HCT116 (cell line): Measurements from ENCODE around the gene NAA50. TPM values are rescaled to one million over a fixed set of nuclear protein-coding genes. Genes with fewer than 3 reads are reported as not detected.
A peak's percentile ranks its signal among the peaks of the same experiment; 100 is the strongest.

Experiments used
- ATAC-seq: fragments of 200-7000 bp; cut with Tn5 transposase; 2 replicates; pipeline ENCODE4 v1.9.1; 2020; ENCODE audit warnings: mild to moderate bottlenecking, moderate library complexity
- BruUV-seq: library from RNA; stranded (reverse); fragments of 400-500 nt; replicated peaks from 2 replicates; lab custom pipeline; 2021; lab: Mats Ljungman, UMichigan
- CTCF ChIA-PET: fragments of 300-600 bp; sonication (Branson Sonifier 250); formaldehyde crosslinking; loops from one replicate; lab custom pipeline; 2021; ENCODE audit warnings: antibody characterized with exemption; lab: Charles Lee
- POLR2A ChIA-PET: fragments of 300-600, 350-600 bp; sonication (Branson Sonifier 250); formaldehyde crosslinking; loops from one replicate; lab custom pipeline; 2021; ENCODE audit warnings: antibody characterized with exemption; lab: Charles Lee
- RAD21 ChIA-PET, 2 experiments: fragments of 300-600 bp; sonication (Branson Sonifier 250); formaldehyde crosslinking; loops; one replicate each; lab custom pipeline; 2023; ENCODE audit warnings: low total read pairs in 2 of 2; ENCODE audit not compliant: uncharacterized antibody in 2 of 2, unreplicated experiment in 2 of 2, low non-redundant PET in 1 of 2; lab: Charles Lee
- DNase-seq: peaks from one replicate; pipeline ENCODE4 v3.0.0-alpha.2; 2010; ENCODE audit warnings: low read depth, low spot score
- H2AFZ ChIP-seq: fragments of 200-600 bp; shearing (Covaris generic), sonication (generic); 2 replicates; pipeline ENCODE4 v1.6.1; 2017; ENCODE audit warnings: low read depth, mixed run types, mixed read lengths, antibody characterized with exemption, low read length; ENCODE audit not compliant: poor library complexity, severe bottlenecking
- H3K27ac ChIP-seq: 2 replicates; pipeline ENCODE4 v1.5.1; 2012; ENCODE audit warnings: low read depth, low read length
- H3K27me3 ChIP-seq: fragments of 200-600 bp; sonication (generic); 2 replicates; pipeline ENCODE4 v1.6.1; 2016; ENCODE audit warnings: mixed run types, low read length, mixed read lengths; ENCODE audit not compliant: insufficient read depth
- H3K36me3 ChIP-seq, 2 experiments: fragments of 200-500 bp in 1 of 2; fragments of 200-600 bp in 1 of 2; sonication (Bioruptor generic) in 1 of 2; sonication (generic) in 1 of 2; 2 replicates each; pipeline versions ENCODE4 v1.5.1 to v1.6.1; 2014 to 2016; ENCODE audit warnings: low read length in 2 of 2, inconsistent platforms in 1 of 2, mixed read lengths in 1 of 2, mixed run types in 1 of 2; ENCODE audit not compliant: insufficient read depth in 2 of 2, control insufficient read depth in 1 of 2
- H3K4me1 ChIP-seq, 2 experiments: fragments of 200-600 bp in 1 of 2; sonication (generic) in 1 of 2; 2 replicates each; pipeline versions ENCODE4 v1.5.1 to v1.6.1; 2012 to 2017; ENCODE audit warnings: low read length in 2 of 2, inconsistent platforms in 1 of 2, mild to moderate bottlenecking in 1 of 2, mixed read lengths in 1 of 2, mixed run types in 1 of 2, moderate library complexity in 1 of 2; ENCODE audit not compliant: insufficient read depth in 2 of 2, control insufficient read depth in 1 of 2
- H3K4me2 ChIP-seq: fragments of 200-600 bp; sonication (generic); 2 replicates; pipeline ENCODE4 v1.6.1; 2017; ENCODE audit warnings: mixed run types, low read length, mixed read lengths
- H3K4me3 ChIP-seq, 2 experiments: fragments of 200-600 bp in 1 of 2; sonication (generic) in 1 of 2; replicated peaks in 1 of 2; 2 replicates each; pipeline ENCODE4 v1.5.1; 2011 to 2016; ENCODE audit warnings: low read length in 2 of 2, control low read depth in 1 of 2, low read depth in 1 of 2, mild to moderate bottlenecking in 1 of 2, mixed read lengths in 1 of 2, mixed run types in 1 of 2
- H3K79me2 ChIP-seq: fragments of 200-600 bp; sonication (generic); 2 replicates; pipeline ENCODE4 v1.6.1; 2017; ENCODE audit warnings: mild to moderate bottlenecking, mixed run types, low read length, moderate library complexity, mixed read lengths; ENCODE audit not compliant: insufficient read depth
- H3K9ac ChIP-seq: fragments of 200-600 bp; sonication (generic); 2 replicates; pipeline ENCODE4 v1.6.1; 2016; ENCODE audit warnings: low read length, mixed read lengths
- H3K9me2 ChIP-seq: fragments of 200-600 bp; sonication (generic), shearing (Covaris generic); 2 replicates; pipeline ENCODE4 v1.6.1; 2017; ENCODE audit warnings: mixed run types, mild to moderate bottlenecking, moderate library complexity; ENCODE audit not compliant: insufficient read depth
- H3K9me3 ChIP-seq, 2 experiments: fragments of 200-500 bp in 1 of 2; fragments of 200-600 bp in 1 of 2; sonication (Bioruptor generic) in 1 of 2; sonication (generic) in 1 of 2; 2 replicates each; pipeline ENCODE4 v1.6.1; 2014 to 2017; ENCODE audit warnings: low read length in 2 of 2, mixed read lengths in 2 of 2, inconsistent platforms in 1 of 2, low read depth in 1 of 2, mild to moderate bottlenecking in 1 of 2, mixed run types in 1 of 2, moderate library complexity in 1 of 2; ENCODE audit not compliant: control insufficient read depth in 1 of 2, insufficient read depth in 1 of 2
- H4K20me1 ChIP-seq: fragments of 200-600 bp; sonication (generic), shearing (Covaris generic); 2 replicates; pipeline ENCODE4 v1.6.1; 2017; ENCODE audit warnings: mixed run types, mild to moderate bottlenecking, moderate library complexity; ENCODE audit not compliant: insufficient read depth
- ATF3 ChIP-seq: IDR thresholded peaks from 2 replicates; pipeline ENCODE4 v1.6.1; 2012
- CBX3 ChIP-seq: IDR thresholded peaks from 2 replicates; pipeline ENCODE4 v1.6.1; 2012; ENCODE audit warnings: low read depth
- CTCF ChIP-seq, 3 experiments: fragments of 200-600 bp in 1 of 3; sonication (generic) in 1 of 3; IDR thresholded peaks in 2 of 3; conservative IDR thresholded peaks in 1 of 3; 2 replicates each; pipeline ENCODE4 v1.5.1; 2012 to 2017; ENCODE audit warnings: low read depth in 2 of 3, low read length in 2 of 3, antibody characterized with exemption in 1 of 3, borderline replicate concordance in 1 of 3, control low read depth in 1 of 3, mild to moderate bottlenecking in 1 of 3, mixed read lengths in 1 of 3, mixed run types in 1 of 3, moderate library complexity in 1 of 3; ENCODE audit not compliant: insufficient read depth in 1 of 3
- EGR1 ChIP-seq: IDR thresholded peaks from 2 replicates; pipeline ENCODE4 v1.6.1; 2012; ENCODE audit warnings: low read depth
- ELF1 ChIP-seq: IDR thresholded peaks from 2 replicates; pipeline ENCODE4 v1.6.1; 2012; ENCODE audit warnings: low read depth, borderline replicate concordance
- EZH2phosphoT487 ChIP-seq: fragments of 200-600 bp; IDR thresholded peaks from 2 replicates; pipeline ENCODE4 v1.6.1; 2018; ENCODE audit warnings: antibody characterized with exemption, borderline replicate concordance
- JUND ChIP-seq: IDR thresholded peaks from 2 replicates; pipeline ENCODE4 v1.6.1; 2012
- MAX ChIP-seq: IDR thresholded peaks from 2 replicates; pipeline ENCODE4 v1.6.1; 2012
- POLR2A ChIP-seq: IDR thresholded peaks from 2 replicates; pipeline ENCODE4 v1.7.0; 2011; ENCODE audit warnings: borderline replicate concordance; ENCODE audit not compliant: insufficient read depth, insufficient read length; ENCODE audit errors: extremely low read depth
- POLR2AphosphoS5 ChIP-seq: IDR thresholded peaks from 2 replicates; pipeline ENCODE4 v1.6.1; 2011; ENCODE audit warnings: mild to moderate bottlenecking, low read depth, low read length, moderate library complexity
- RAD21 ChIP-seq: IDR thresholded peaks from 2 replicates; pipeline ENCODE4 v1.6.1; 2012; ENCODE audit warnings: low read depth, mild to moderate bottlenecking
- REST ChIP-seq: IDR thresholded peaks from 2 replicates; pipeline ENCODE4 v1.6.1; 2012; ENCODE audit warnings: low read depth
- SIN3A ChIP-seq: IDR thresholded peaks from 2 replicates; pipeline ENCODE4 v1.6.1; 2012; ENCODE audit warnings: low read depth
- SP1 ChIP-seq: IDR thresholded peaks from 2 replicates; pipeline ENCODE4 v1.6.1; 2012; ENCODE audit warnings: low read depth
- SRF ChIP-seq: IDR thresholded peaks from 2 replicates; pipeline ENCODE4 v1.6.1; 2012; ENCODE audit warnings: low read depth
- YY1 ChIP-seq: IDR thresholded peaks from 2 replicates; pipeline ENCODE4 v1.6.1; 2011; ENCODE audit warnings: low read length, low read depth, moderate library complexity, mild to moderate bottlenecking; ENCODE audit not compliant: insufficient replicate concordance; ENCODE audit errors: extremely low read depth
- ZBTB33 ChIP-seq: IDR thresholded peaks from 2 replicates; pipeline ENCODE4 v1.6.1; 2011; ENCODE audit warnings: mild to moderate bottlenecking, low read length, moderate library complexity; ENCODE audit not compliant: insufficient replicate concordance; ENCODE audit errors: extremely low read depth
- ZFX ChIP-seq: fragments of 450-650 bp; IDR thresholded peaks from 2 replicates; pipeline ENCODE4 v1.6.1; 2017
- ZNF274 ChIP-seq: fragments of 200-500 bp; sonication (Bioruptor generic); IDR thresholded peaks from 2 replicates; pipeline ENCODE4 v1.6.1; 2014; ENCODE audit warnings: mild to moderate bottlenecking, low read depth, low read length, inconsistent platforms
- intact Hi-C: fragments of 100-400 bp; cut with micrococcal nuclease; formaldehyde crosslinking; loops from 2 replicates; pipeline ENCODE4 v1.10.0; 2022
- total RNA-seq: library from RNA; stranded (reverse); gene quantifications from one replicate; pipeline ENCODE4 v1.2.1, GENCODE V29; 2021; ENCODE audit not compliant: unreplicated experiment

Gene NAA50
- total RNA-seq, 1 experiment from 2014 or later: 233 TPM

GRCh38 chr3:113719294-113719693, 26.8 kb downstream of the NAA50 start:
- Histone ChIP-seq H3K9ac (no peak overlapping the region), H3K27ac (no peak overlapping the region), H2AFZ (no peak overlapping the region), H3K4me1 (no peaks in the 10 kb centered on the region), H3K27me3 (no peaks in the 10 kb centered on the region), H3K36me3 (peaks cover 32 to 51% of the 10 kb centered on the region in 2 experiments), H3K9me3 (no peaks in the 10 kb centered on the region), H3K4me2 (no peak overlapping the region), H3K4me3 (no peak overlapping the region), H3K79me2 (peaks cover 31% of the 10 kb centered on the region), H4K20me1 (peaks cover 21% of the 10 kb centered on the region), H3K9me2 (no peaks in the 10 kb centered on the region)
- intact Hi-C loops: no loop called here
- CTCF ChIA-PET: no interaction called here
- TF ChIP-seq POLR2A (no peak), MAX (no peak), SP1 (no peak), JUND (no peak), ZNF274 (no peak), ZFX (no peak), ATF3 (no peak), CBX3 (no peak), POLR2AphosphoS5 (no peak), RAD21 (no peak), EGR1 (no peak), REST (no peak), EZH2phosphoT487 (no peak), ELF1 (no peak), ZBTB33 (no peak), SIN3A (no peak), CTCF (IDR thresholded peaks at IDR 0.05 in 2 of 3, conservative IDR thresholded peaks at IDR 0.05 in 1 of 3; ENCODE audit: borderline replicate concordance in 1 of 3, insufficient read depth in 1 of 3, low read depth in 2 of 3, low read length in 2 of 3) (no peak), SRF (no peak), YY1 (no peak)
- TSS peak; percentile 13 for BruUV-seq
- RAD21 ChIA-PET: no interaction called here
- POLR2A ChIA-PET: no interaction called here
- ATAC-seq (no peak), DNase-seq (no peak)
